Measurements from ENCODE around the gene PRORP. TPM values are rescaled to one million over a fixed set of nuclear protein-coding genes. Genes with fewer than 3 reads are reported as not detected.

The PRORP gene
- total and polyA plus RNA-seq, 2 donors: 28.5 to 42.1 TPM

- DNase-seq (ENCODE audit: low read depth in 6 of 9, low spot score in 9 of 9): no peak
- H3K4me3 ChIP-seq (ENCODE audit: low read length in 2 of 2): no peak overlapping the region
- 99% methylated on average over 1 of the region's 1 CpG for WGBS
Measured at GRCh38 chr14:35163384-35163783, 41.0 kb downstream of the PRORP start.

GRCh38 chr14:35164849-35165248, 42.5 kb downstream of the PRORP start:
- Histone ChIP-seq H3K9me3 (ENCODE audit: control insufficient read depth in 2 of 2, insufficient read depth in 1 of 2, low read length in 1 of 2) (no peaks in the 10 kb centered on the region), H3K36me3 (ENCODE audit: control insufficient read depth in 2 of 2, insufficient read depth in 2 of 2, low read length in 1 of 2) (peaks cover 0 to 2% of the 10 kb centered on the region in 2 donors), H3K4me3 (ENCODE audit: low read length in 2 of 2) (no peak overlapping the region), H3K4me1 (ENCODE audit: control insufficient read depth in 2 of 2, insufficient read depth in 2 of 2, low read length in 2 of 2) (no peaks in the 10 kb centered on the region), H3K27ac (ENCODE audit: low read depth in 1 of 2, low read length in 1 of 2) (no peak overlapping the region), H3K27me3 (ENCODE audit: control insufficient read depth in 2 of 2, insufficient read depth in 1 of 2, low read length in 1 of 2) (no peaks in the 10 kb centered on the region)
- no peak for DNase-seq (ENCODE audit: low read depth in 6 of 9, low spot score in 9 of 9)
- WGBS: 83% methylated on average over 5 of the region's 5 CpGs

More at GRCh38 chr14:35163384-35163783, 41.0 kb downstream of the PRORP start:
- H3K27me3 ChIP-seq (ENCODE audit: control insufficient read depth in 2 of 2, insufficient read depth in 1 of 2, low read length in 1 of 2): no peaks in the 10 kb centered on the region
- no peaks in the 10 kb centered on the region for H3K9me3 ChIP-seq (ENCODE audit: control insufficient read depth in 2 of 2, insufficient read depth in 1 of 2, low read length in 1 of 2)
- H3K36me3 ChIP-seq (ENCODE audit: control insufficient read depth in 2 of 2, insufficient read depth in 2 of 2, low read length in 1 of 2): peaks cover 4 to 8% of the 10 kb centered on the region in 2 donors
- H3K4me1 ChIP-seq (ENCODE audit: control insufficient read depth in 2 of 2, insufficient read depth in 2 of 2, low read length in 2 of 2): no peaks in the 10 kb centered on the region
- H3K27ac ChIP-seq (ENCODE audit: low read depth in 1 of 2, low read length in 1 of 2): no peak overlapping the region

- Histone ChIP-seq H3K4me3 (ENCODE audit: low read length in 2 of 2) (no peak overlapping the region), H3K36me3 (ENCODE audit: control insufficient read depth in 2 of 2, insufficient read depth in 2 of 2, low read length in 1 of 2) (no peaks in the 10 kb centered on the region), H3K27me3 (ENCODE audit: control insufficient read depth in 2 of 2, insufficient read depth in 1 of 2, low read length in 1 of 2) (no peaks in the 10 kb centered on the region), H3K4me1 (ENCODE audit: control insufficient read depth in 2 of 2, insufficient read depth in 2 of 2, low read length in 2 of 2) (no peaks in the 10 kb centered on the region), H3K9me3 (ENCODE audit: control insufficient read depth in 2 of 2, insufficient read depth in 1 of 2, low read length in 1 of 2) (no peaks in the 10 kb centered on the region), H3K27ac (ENCODE audit: low read depth in 1 of 2, low read length in 1 of 2) (no peak overlapping the region)
- DNase-seq (ENCODE audit: low read depth in 6 of 9, low spot score in 9 of 9): no peak
- 95% methylated on average over 3 of the region's 3 CpGs for WGBS
Measured at GRCh38 chr14:35167496-35167895, 45.1 kb downstream of the PRORP start.

Other genes with a start within 250 kb of the PRORP start
- 45.6 TPM for gene BAZ1A, start 247.2 kb upstream of the PRORP start, total RNA-seq
- 41.2 TPM for gene BAZ1A, start 247.2 kb upstream of the PRORP start, polyA plus RNA-seq
- 54.1 TPM for gene SRP54, start 139.6 kb upstream of the PRORP start, total RNA-seq
- 33.7 TPM for gene SRP54, start 139.6 kb upstream of the PRORP start, polyA plus RNA-seq
- 25.3 TPM for gene FAM177A1, start 76.3 kb upstream of the PRORP start, total RNA-seq
- gene FAM177A1, start 76.3 kb upstream of the PRORP start, polyA plus RNA-seq: 65.1 TPM
- gene PPP2R3C, start 562 bp upstream of the PRORP start, total RNA-seq: 48.8 TPM
- 49.4 TPM for gene PPP2R3C, start 562 bp upstream of the PRORP start, polyA plus RNA-seq
- gene PSMA6, start 169.8 kb downstream of the PRORP start, total RNA-seq: 550 TPM
- 206 TPM for gene PSMA6, start 169.8 kb downstream of the PRORP start, polyA plus RNA-seq